GM18909 (cell line): ENCODE data around the gene HINFP.
A peak's percentile ranks its signal among the peaks of the same experiment; 100 is the strongest.
"Not testable (repeated sequence)": the region's sequence is repeated elsewhere in the genome, so short reads cannot be mapped to it uniquely, and the experiment has no call there.

Experiments
- ATAC-seq: cut with Tn5 transposase; IDR thresholded peaks from one replicate; pipeline ENCODE4 v1.9.1; 2021; ENCODE audit warnings: mild to moderate bottlenecking; ENCODE audit not compliant: unreplicated experiment, poor library complexity

HINFP gene

GRCh38 chr11:119099711-119100110 lies 21.7 kb upstream of the HINFP start:
- ATAC-seq = no peak

DNA sequence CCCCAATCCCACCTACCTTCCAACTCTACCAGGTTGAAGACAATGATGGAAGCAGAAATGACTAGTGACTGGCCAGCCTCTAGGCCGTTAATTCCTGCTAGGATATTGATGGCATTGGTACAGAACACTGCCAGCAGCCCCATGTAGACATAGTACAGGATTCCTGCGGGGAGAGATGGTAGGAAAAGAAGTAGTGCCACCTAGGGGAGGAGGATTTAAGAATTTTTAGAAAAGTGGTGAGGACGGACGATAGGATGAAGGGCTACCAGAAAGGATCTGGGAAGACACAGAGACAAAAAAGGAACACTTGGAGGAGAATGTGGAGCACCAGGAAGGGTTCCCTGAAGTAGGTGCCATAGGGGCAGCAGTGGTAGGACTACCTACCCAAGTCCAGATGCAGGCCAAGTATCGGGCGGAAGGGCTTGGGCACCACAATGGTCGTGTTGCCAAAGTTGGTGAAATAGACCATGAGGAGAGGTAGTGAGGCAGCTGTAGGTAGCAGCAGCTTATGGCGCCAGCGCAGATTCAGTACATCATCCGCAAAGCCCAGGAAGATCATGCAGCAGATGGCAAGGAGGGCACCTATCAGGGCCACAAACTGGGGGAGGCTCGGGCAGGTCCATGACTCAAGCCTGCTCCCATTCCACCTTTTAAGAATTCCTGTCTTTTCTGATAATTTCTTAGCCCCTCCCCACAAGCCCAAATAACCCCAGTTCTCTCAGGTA lies 21.0 kb upstream of the HINFP start:
- no peak for ATAC-seq

DNA sequence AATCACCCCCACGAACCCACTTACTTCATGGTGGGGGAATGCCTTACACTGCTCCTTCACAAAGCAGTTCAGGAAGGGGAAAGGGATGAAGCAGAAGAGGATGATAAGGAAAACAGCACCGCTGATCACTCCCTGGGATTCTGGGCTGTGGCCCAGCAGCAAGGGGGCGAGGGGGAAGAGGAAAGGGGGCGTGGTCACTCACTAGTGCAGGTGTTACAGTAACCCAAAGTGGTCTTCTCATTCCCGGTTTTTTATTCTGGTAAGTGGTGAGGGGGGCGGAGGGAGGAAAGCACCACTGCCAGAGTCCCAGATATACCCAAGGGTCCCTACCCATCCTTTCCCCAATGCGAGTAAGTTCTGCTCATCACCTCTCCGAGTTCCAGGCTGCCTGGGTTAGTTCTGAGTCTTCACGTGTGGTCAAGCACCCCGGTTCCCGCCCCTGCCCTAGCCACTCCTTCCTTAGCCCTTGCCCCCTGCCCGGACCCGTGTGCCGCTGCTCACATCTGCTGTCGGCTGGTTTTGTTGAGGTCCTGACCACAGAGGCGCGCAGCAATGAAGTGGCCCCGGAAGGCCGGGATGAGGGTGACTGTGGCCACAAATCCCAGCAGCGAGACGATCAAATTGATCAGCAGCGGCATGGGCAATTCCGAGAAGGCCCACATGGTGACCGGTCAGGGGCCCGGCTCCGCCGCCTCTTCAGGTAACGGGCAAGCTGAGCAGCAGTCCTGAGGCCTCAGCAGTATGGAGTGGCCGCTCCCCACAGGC lies 20.2 kb upstream of the HINFP start:
- peak; percentile 29 for ATAC-seq

DNA sequence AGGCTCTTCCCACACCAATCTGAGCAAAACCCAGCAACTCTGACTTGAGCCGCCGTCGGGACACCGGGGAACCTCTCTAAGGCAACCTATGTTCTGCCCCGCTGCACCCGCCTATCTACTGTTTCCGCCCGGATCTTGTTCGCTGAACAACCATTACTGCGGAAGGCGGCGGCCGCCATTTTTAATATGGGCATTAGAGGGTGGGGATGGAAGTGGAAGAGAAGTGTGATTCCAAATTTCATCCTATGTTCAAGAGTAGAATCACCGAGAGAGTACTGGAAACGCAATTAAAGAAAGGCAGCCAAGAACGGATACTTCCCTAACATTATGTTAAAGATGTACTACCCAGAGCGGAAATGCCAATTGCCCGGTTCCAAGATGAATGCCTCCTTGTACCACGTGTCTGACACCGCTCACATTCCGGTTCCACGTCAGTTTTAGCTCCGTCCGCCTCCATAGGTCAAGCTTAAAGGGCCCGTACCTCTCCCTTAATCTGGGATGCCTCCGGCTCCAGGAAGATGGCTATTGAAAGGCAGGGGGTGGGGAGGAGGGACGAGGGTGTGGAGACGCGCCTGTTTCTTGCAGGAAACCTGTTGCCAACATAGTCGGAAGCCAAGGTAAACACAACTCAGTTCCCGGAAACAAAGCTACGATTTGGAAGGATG lies 19.5 kb upstream of the HINFP start, which contains the start of gene DPAGT1:
Gene DPAGT1, minus strand, starts transcription at position 95 of the 665 bp plus-strand sequence. CDS start 198 bp downstream, outside the sequence.
- ATAC-seq = peak; percentile 79

GRCh38 chr11:119103161-119103664 lies 18.2 kb upstream of the HINFP start:
- not testable (repeated sequence) for ATAC-seq

DNA sequence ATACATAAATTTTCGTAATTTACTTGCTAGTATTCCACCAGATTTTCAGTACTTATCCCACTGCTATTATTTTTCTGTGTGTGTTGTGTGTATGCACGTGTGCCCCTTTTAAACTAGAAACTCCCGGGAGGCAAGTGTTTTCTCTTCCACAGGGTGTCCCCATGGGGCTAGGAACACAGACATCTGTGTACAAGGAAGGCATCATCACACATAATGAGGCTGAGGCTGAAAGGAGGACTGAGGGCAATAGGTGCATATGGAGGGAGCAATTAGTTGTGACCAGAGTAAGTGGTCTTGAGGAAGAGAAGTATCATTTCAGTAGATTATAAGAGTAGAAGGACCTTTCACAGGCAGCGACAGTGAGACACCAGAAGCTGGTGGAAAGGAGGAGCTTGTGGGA lies 17.6 kb upstream of the HINFP start:
- no peak for ATAC-seq

- peak; percentile 77 for ATAC-seq
These were observed 14.5 kb upstream of the HINFP start, which contains the start of gene C2CD2L for GRCh38 chr11:119106564-119107537. C2CD2L (plus strand) TSS chr11:119107344; CDS start chr11:119107742, 398 bp downstream.

- peak; percentile 28 for ATAC-seq
These were observed 13.7 kb upstream of the HINFP start for GRCh38 chr11:119107538-119108145.

GRCh38 chr11:119108146-119108856 lies 13.1 kb upstream of the HINFP start:
- peak; percentile 19 for ATAC-seq

GRCh38 chr11:119108857-119109221 lies 12.5 kb upstream of the HINFP start:
- ATAC-seq = no peak

- no peak for ATAC-seq
These were observed 11.5 kb upstream of the HINFP start for GRCh38 chr11:119109843-119110242.

DNA sequence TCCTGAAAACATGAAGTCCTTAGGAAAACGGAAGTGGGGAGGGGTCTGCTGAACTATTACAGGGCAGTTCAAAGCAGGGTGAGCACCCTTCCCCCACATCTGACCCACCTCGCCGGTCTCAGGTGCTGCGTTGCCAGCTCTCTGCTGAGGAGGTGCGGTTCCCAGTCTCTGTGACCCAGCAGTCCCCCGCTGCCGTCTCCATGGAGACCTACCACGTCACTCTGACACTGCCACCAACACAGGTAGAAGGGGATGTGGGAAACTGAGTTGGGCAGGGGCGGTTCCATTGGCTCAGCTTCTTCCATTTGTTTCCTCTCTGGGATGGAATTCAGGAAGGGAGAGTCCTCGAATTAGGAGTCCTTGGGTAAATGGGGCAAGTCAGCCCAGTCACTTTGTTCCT lies 10.9 kb upstream of the HINFP start:
- no peak for ATAC-seq

DNA sequence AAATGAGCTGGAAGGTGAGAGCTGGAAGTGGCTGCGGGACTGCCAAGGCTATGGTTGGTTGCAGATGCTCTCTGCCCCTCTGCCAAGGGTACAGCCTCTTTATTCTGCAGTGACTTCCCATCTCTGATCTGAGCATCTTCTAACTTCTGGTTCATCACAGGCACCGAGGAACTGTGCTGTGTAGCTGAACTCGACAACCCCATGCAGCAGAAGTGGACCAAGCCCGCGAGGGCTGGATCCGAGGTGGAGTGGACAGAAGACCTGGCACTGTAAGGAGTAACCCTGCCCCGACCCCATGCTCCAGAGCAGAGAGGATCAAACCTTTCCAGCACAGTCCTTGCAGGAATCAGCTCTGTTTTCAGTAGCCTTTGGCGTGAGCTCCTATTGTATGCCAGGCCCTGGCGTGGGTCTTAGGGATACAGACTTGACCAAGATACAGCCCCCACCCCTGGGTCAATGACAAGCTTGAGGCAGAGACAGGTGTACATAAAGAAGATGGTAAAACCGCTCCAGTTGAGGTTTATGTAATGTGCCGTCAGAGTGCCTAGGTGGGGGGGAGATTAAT lies 9.9 kb upstream of the HINFP start:
- no peak for ATAC-seq

GRCh38 chr11:119112314-119113020 lies 8.9 kb upstream of the HINFP start:
- no peak for ATAC-seq

- ATAC-seq = no peak
These were observed 7.7 kb upstream of the HINFP start for GRCh38 chr11:119113716-119114115.

- no peak for ATAC-seq
These were observed 7.0 kb upstream of the HINFP start for GRCh38 chr11:119114351-119114750.

DNA sequence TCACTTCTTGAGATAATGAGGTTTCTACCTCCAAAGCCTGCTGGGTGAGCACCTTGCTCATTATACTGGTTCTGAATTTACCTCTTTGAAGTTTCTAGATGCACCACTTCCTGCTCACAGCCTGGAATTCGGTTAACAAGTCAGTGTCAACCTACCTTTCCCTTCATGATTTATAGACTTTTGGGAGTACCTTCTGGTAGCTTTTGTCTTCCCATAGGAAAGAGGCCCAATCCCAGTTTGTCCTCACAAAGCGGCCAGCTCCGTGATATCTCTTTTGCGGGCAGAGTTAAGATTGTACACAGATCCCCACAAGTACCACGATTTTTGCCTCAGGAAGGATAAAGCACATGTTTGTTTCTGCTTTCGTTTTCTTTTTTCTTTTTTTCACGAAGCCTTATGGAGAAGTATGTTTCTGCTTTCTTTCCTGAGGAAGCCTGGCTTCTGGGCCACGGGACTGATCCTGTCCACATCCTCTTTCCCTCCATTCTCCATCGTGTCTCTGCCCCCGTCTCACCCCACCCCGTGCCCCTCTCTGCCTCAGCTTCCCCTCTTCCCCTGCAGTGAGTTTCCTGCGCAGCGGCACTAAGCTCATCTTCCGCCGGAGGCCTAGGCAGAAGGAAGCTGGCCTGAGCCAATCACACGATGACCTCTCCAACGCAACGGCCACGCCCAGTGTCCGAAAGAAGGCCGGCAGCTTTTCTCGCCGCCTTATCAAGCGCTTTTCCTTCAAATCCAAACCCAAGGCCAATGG lies 5.7 kb upstream of the HINFP start:
- no peak for ATAC-seq
